Caco-2 (cell line): ENCODE results near the gene CHRNA5. TPM values are rescaled to one million over a fixed set of nuclear protein-coding genes. Genes with fewer than 3 reads are reported as not detected.
"Not testable (repeated sequence)": the region's sequence is repeated elsewhere in the genome, so short reads cannot be mapped to it uniquely, and the experiment has no call there.

ENCODE experiments used
- BruUV-seq: library from RNA; stranded (reverse); fragments of 400-500 nt; replicated peaks from 2 replicates; lab custom pipeline; 2021; lab: Mats Ljungman, UMichigan
- CTCF ChIA-PET: fragments of 300-600 bp; sonication (Branson Sonifier 250); formaldehyde crosslinking; loops from one replicate; lab custom pipeline; 2022; ENCODE audit warnings: antibody characterized with exemption; lab: Charles Lee
- POLR2A ChIA-PET: fragments of 300-600 bp; sonication (Branson Sonifier 250); formaldehyde crosslinking; loops from one replicate; lab custom pipeline; 2022; ENCODE audit warnings: antibody characterized with exemption; lab: Charles Lee
- DNase-seq, 2 experiments: peaks; one replicate each; pipeline versions ENCODE4 v3.0.0 to v3.0.0-alpha.2; 2020 to 2022
- H3K27me3 ChIP-seq: replicated peaks from 2 replicates; pipeline ENCODE4 v1.6.0; 2011; ENCODE audit warnings: low read length; ENCODE audit not compliant: control insufficient read depth, insufficient read depth
- H3K36me3 ChIP-seq: 2 replicates; pipeline ENCODE4 v1.5.1; 2011; ENCODE audit warnings: low read length; ENCODE audit not compliant: control insufficient read depth, insufficient read depth
- H3K4me1 ChIP-seq: fragments of 250-450 bp; sonication (Bioruptor Pico); 2 replicates; pipeline ENCODE4 v1.5.1; 2020; ENCODE audit warnings: mild to moderate bottlenecking
- H3K4me3 ChIP-seq: 2 replicates; pipeline ENCODE4 v1.5.1; 2011; ENCODE audit warnings: low read depth, mild to moderate bottlenecking, control low read depth, low read length
- H3K9me3 ChIP-seq: fragments of 250-450 bp; sonication (Bioruptor Pico); 2 replicates; pipeline ENCODE4 v1.5.1; 2020; ENCODE audit warnings: mild to moderate bottlenecking, moderate library complexity
- H3K27ac Mint-ChIP-seq: one replicate; pipeline ENCODE4 v1.8.0; 2022; ENCODE audit warnings: mixed read lengths; ENCODE audit not compliant: unreplicated experiment
- H3K27me3 Mint-ChIP-seq: one replicate; pipeline ENCODE4 v1.8.0; 2022; ENCODE audit warnings: mixed read lengths; ENCODE audit not compliant: insufficient read depth, unreplicated experiment
- H3K36me3 Mint-ChIP-seq: one replicate; pipeline ENCODE4 v1.8.0; 2022; ENCODE audit warnings: mild to moderate bottlenecking, mixed read lengths; ENCODE audit not compliant: insufficient read depth, unreplicated experiment
- H3K4me1 Mint-ChIP-seq: one replicate; pipeline ENCODE4 v1.8.0; 2022; ENCODE audit warnings: low read depth, mixed read lengths; ENCODE audit not compliant: unreplicated experiment
- H3K4me3 Mint-ChIP-seq: one replicate; pipeline ENCODE4 v1.8.0; 2022; ENCODE audit warnings: mild to moderate bottlenecking, moderate library complexity, mixed read lengths; ENCODE audit not compliant: unreplicated experiment
- H3K9me3 Mint-ChIP-seq: one replicate; pipeline ENCODE4 v1.8.0; 2022; ENCODE audit warnings: mixed read lengths; ENCODE audit not compliant: unreplicated experiment
- CTCF ChIP-seq, 2 experiments: fragments of 200-600 bp in 1 of 2; IDR thresholded peaks; 1 replicate in 1 of 2; 2 replicates in 1 of 2; pipeline versions ENCODE4 v1.5.1 to v1.8.0; 2011 to 2022; ENCODE audit warnings: antibody characterized with exemption in 1 of 2, control low read depth in 1 of 2, inconsistent platforms in 1 of 2, low read depth in 1 of 2, low read length in 1 of 2, mild to moderate bottlenecking in 1 of 2, moderate library complexity in 1 of 2; ENCODE audit not compliant: insufficient read depth in 1 of 2, severe bottlenecking in 1 of 2, unreplicated experiment in 1 of 2
- intact Hi-C: fragments of 100-400 bp; cut with micrococcal nuclease; formaldehyde crosslinking; loops from one replicate; pipeline ENCODE4 v1.10.0; 2022; ENCODE audit not compliant: unreplicated experiment
- total RNA-seq: library from RNA; stranded (reverse); gene quantifications from 2 replicates; pipeline ENCODE4 v1.2.3, GENCODE V29; 2022

Gene CHRNA5
- total RNA-seq, 1 experiment from 2014 or later = 12.9 TPM

GRCh38 chr15:78605680-78606079 is 40.4 kb downstream of the CHRNA5 start:
- no peaks in the 10 kb centered on the region for H3K9me3 Mint-ChIP-seq
- no peaks in the 10 kb centered on the region for H3K4me1 Mint-ChIP-seq
- no peak for TF ChIP-seq CTCF (IDR thresholded peaks at IDR 0.05; ENCODE audit: insufficient read depth in 1 of 2, low read depth in 1 of 2, low read length in 1 of 2, severe bottlenecking in 1 of 2, unreplicated experiment in 1 of 2)
- H3K27me3 ChIP-seq = no peaks in the 10 kb centered on the region
- H3K27me3 Mint-ChIP-seq = peaks cover 2% of the 10 kb centered on the region
- intact Hi-C loops = no loop called here
- POLR2A ChIA-PET = interaction anchor here (0.6 kb wide), 1 partner anchor 61 kb away, joined by 3 read pairs; no protein-coding TSS in a partner anchor
- H3K9me3 ChIP-seq = no peaks in the 10 kb centered on the region
- DNase-seq = no peak
- no peak overlapping the region for H3K4me3 Mint-ChIP-seq
- BruUV-seq = no TSS peak
- CTCF ChIA-PET = interaction anchor here (0.6 kb wide), 1 partner anchor 151 kb away, joined by 3 read pairs; no protein-coding TSS in a partner anchor
- H3K4me3 ChIP-seq = no peak overlapping the region
- no peak overlapping the region for H3K27ac Mint-ChIP-seq
- no peaks in the 10 kb centered on the region for H3K36me3 ChIP-seq
- H3K4me1 ChIP-seq = no peaks in the 10 kb centered on the region
- H3K36me3 Mint-ChIP-seq = no peaks in the 10 kb centered on the region

- H3K4me1 Mint-ChIP-seq, H3K4me1 ChIP-seq, CTCF ChIA-PET, H3K9me3 Mint-ChIP-seq, POLR2A ChIA-PET, DNase-seq, H3K4me3 Mint-ChIP-seq, intact Hi-C loops, H3K4me3 ChIP-seq, H3K27ac Mint-ChIP-seq, H3K36me3 Mint-ChIP-seq, H3K9me3 ChIP-seq, H3K36me3 ChIP-seq, H3K27me3 ChIP-seq, BruUV-seq, H3K27me3 Mint-ChIP-seq: not testable (repeated sequence)
These were observed 44.2 kb downstream of the CHRNA5 start for GRCh38 chr15:78609551-78609950.

GRCh38 chr15:78614021-78614420 is 48.7 kb downstream of the CHRNA5 start:
- intact Hi-C loops = no loop called here
- H3K27ac Mint-ChIP-seq = no peak overlapping the region
- DNase-seq = no peak
- H3K9me3 ChIP-seq = no peaks in the 10 kb centered on the region
- no peak overlapping the region for H3K4me3 Mint-ChIP-seq
- no peaks in the 10 kb centered on the region for H3K36me3 ChIP-seq
- TF ChIP-seq CTCF (IDR thresholded peaks at IDR 0.05; ENCODE audit: insufficient read depth in 1 of 2, low read depth in 1 of 2, low read length in 1 of 2, severe bottlenecking in 1 of 2, unreplicated experiment in 1 of 2) = no peak
- H3K36me3 Mint-ChIP-seq = no peaks in the 10 kb centered on the region
- no peak overlapping the region for H3K4me3 ChIP-seq
- CTCF ChIA-PET = no interaction called here
- no TSS peak for BruUV-seq
- H3K4me1 Mint-ChIP-seq = no peaks in the 10 kb centered on the region
- no peaks in the 10 kb centered on the region for H3K9me3 Mint-ChIP-seq
- H3K4me1 ChIP-seq = no peaks in the 10 kb centered on the region
- no peaks in the 10 kb centered on the region for H3K27me3 ChIP-seq
- POLR2A ChIA-PET = no interaction called here
- no peaks in the 10 kb centered on the region for H3K27me3 Mint-ChIP-seq
